H1 (cell line): ENCODE measurements around the gene MYO15A. TPM values are rescaled to one million over a fixed set of nuclear protein-coding genes. Genes with fewer than 3 reads are reported as not detected.

Experiments used
- CHD7 ChIP-seq: fragments of 300-600 bp; sonication (generic); IDR thresholded peaks from 2 replicates; pipeline ENCODE4 v1.7.1; 2012; ENCODE audit warnings: low read length, moderate library complexity, mild to moderate bottlenecking, inconsistent platforms; ENCODE audit not compliant: insufficient replicate concordance
- SIN3A ChIP-seq, 2 experiments: IDR thresholded peaks in 1 of 2; conservative IDR thresholded peaks in 1 of 2; 2 replicates each; pipeline ENCODE4 v1.6.1; 2011 to 2012; ENCODE audit warnings: low read length in 2 of 2, improper control_type of control experiment in 1 of 2, low read depth in 1 of 2, mild to moderate bottlenecking in 1 of 2
- polyA plus RNA-seq, 7 experiments: library from polyadenylated mRNA; depleted of rRNA in 3 of 7; stranded (reverse) in 5 of 7; unstranded in 2 of 7; fragments of >200 nt in 5 of 7; fragments of 200-250 nt in 2 of 7; gene quantifications; 1 replicate in 5 of 7; 2 replicates in 1 of 7; 4 replicates in 1 of 7; pipeline versions ENCODE4 v1.2.1 to v1.2.3, GENCODE V29; 2011 to 2013; ENCODE audit warnings: missing spikeins in 2 of 7, mixed read lengths in 2 of 7
- total RNA-seq: library from RNA; stranded (reverse); fragmentation: NEBNext Ultra II Directional; extraction: Animal tissue kit (Norgen Biotek cat#: 25700); gene quantifications from 2 replicates; pipeline ENCODE4 v1.2.1, GENCODE V29; 2021

The MYO15A gene
- total and polyA plus RNA-seq, 2 of the 8 experiments (the other 6 are each of a cell fraction or from before 2014, with no cell fraction given), result 1.6 to 4.2 TPM

DNA sequence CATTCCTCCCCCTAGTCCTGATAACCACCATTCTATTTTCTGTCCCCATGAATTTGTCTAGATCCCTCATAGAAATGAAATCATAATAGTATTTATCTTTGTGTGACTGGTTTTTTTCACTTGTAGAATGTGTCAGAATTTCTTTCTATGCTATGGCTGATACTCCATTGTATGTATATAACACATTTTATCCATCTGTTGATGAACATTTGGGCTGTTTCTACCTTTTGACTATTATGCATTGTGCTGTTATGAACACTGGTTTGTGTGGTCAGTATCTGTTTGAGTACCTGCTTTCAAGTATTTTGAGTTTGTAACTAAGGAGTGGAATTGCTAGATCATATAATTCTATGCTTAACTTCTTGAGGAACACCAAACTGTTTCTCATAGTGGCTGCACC, 36.8 kb upstream of the MYO15A start (continued):
- TF ChIP-seq CHD7, result no peak
- no peak for TF ChIP-seq SIN3A (conservative IDR thresholded peaks at IDR 0.05 in 1 of 2, IDR thresholded peaks at IDR 0.05 in 1 of 2; ENCODE audit: low read depth in 1 of 2, low read length in 2 of 2)
